HG03460 (cell line): ENCODE measurements around the gene PRKACA.

Experiments used
- ATAC-seq: cut with Tn5 transposase; IDR thresholded peaks from one replicate; pipeline ENCODE4 v1.9.1; 2021; ENCODE audit not compliant: unreplicated experiment

PRKACA gene

GRCh38 chr19:14073261-14073924 lies 44.2 kb downstream of the PRKACA start:
- ATAC-seq, result peak; percentile 43

GRCh38 chr19:14072535-14073260 lies 44.9 kb downstream of the PRKACA start, which contains the start of gene MISP3:
Gene MISP3 (plus strand): TSS chr19:14072786. CDS start chr19:14073310, 524 bp downstream.
- ATAC-seq, result no peak

- ATAC-seq, result no peak
These were observed 47.1 kb downstream of the PRKACA start for GRCh38 chr19:14070268-14071050.

GRCh38 chr19:14066134-14066533 lies 51.4 kb downstream of the PRKACA start:
- ATAC-seq, result no peak

- no peak for ATAC-seq
These were observed 54.5 kb downstream of the PRKACA start for GRCh38 chr19:14063105-14063504.

- ATAC-seq, result no peak
These were observed 55.1 kb downstream of the PRKACA start for GRCh38 chr19:14062558-14062855.

- no peak for ATAC-seq
These were observed 55.6 kb downstream of the PRKACA start, which contains the start of gene PALM3 for GRCh38 chr19:14061751-14062557. Gene PALM3 (minus strand): TSS chr19:14062076. CDS start chr19:14061980, 96 bp downstream.

GRCh38 chr19:14061081-14061749 lies 56.3 kb downstream of the PRKACA start:
- ATAC-seq, result no peak

- ATAC-seq, result no peak
These were observed 57.9 kb downstream of the PRKACA start for GRCh38 chr19:14059652-14060155.

- no peak for ATAC-seq
These were observed 58.5 kb downstream of the PRKACA start for GRCh38 chr19:14059093-14059480.

GRCh38 chr19:14058182-14059092 lies 59.1 kb downstream of the PRKACA start:
- no peak for ATAC-seq

- no peak for ATAC-seq
These were observed 60.7 kb downstream of the PRKACA start for GRCh38 chr19:14056741-14057356.

- ATAC-seq, result no peak
These were observed 61.4 kb downstream of the PRKACA start for GRCh38 chr19:14056069-14056666.

- ATAC-seq, result no peak
These were observed 62.2 kb downstream of the PRKACA start for GRCh38 chr19:14055396-14055795.

- ATAC-seq, result no peak
These were observed 62.8 kb downstream of the PRKACA start for GRCh38 chr19:14054721-14055120.

GRCh38 chr19:14054099-14054498 lies 63.5 kb downstream of the PRKACA start:
- no peak for ATAC-seq

GRCh38 chr19:14053500-14053899 lies 64.1 kb downstream of the PRKACA start:
- ATAC-seq, result no peak

- ATAC-seq, result no peak
These were observed 64.5 kb downstream of the PRKACA start for GRCh38 chr19:14053032-14053431.
